Lower lobe of right lung (tissue), 2 donors: ENCODE results near the gene BCS1L. TPM values are rescaled to one million over a fixed set of nuclear protein-coding genes. Genes with fewer than 3 reads are reported as not detected.
A peak's percentile ranks its signal among the peaks of the same experiment; 100 is the strongest.

ENCODE experiments used
- ATAC-seq, 2 donors: fragments of 200-7000 bp; cut with Tn5 transposase; one replicate each; pipeline ENCODE4 v1.9.1; 2020 to 2022; ENCODE audit warnings: mild to moderate bottlenecking in 2 of 2, moderate library complexity in 2 of 2
- DNase-seq: peaks from one replicate; pipeline ENCODE4 v3.0.0-alpha.2; 2020
- H3K27ac ChIP-seq: fragments of 200-600 bp; one replicate; pipeline ENCODE4 v1.8.0; 2022
- H3K27me3 ChIP-seq: fragments of 200-600 bp; one replicate; pipeline ENCODE4 v1.8.0; 2022; ENCODE audit warnings: low read depth
- H3K36me3 ChIP-seq: fragments of 200-600 bp; one replicate; pipeline ENCODE4 v1.8.0; 2022; ENCODE audit warnings: mild to moderate bottlenecking
- H3K4me1 ChIP-seq: fragments of 200-600 bp; one replicate; pipeline ENCODE4 v1.8.0; 2022
- H3K4me3 ChIP-seq: fragments of 200-600 bp; one replicate; pipeline ENCODE4 v1.8.0; 2022; ENCODE audit warnings: mild to moderate bottlenecking
- H3K9me3 ChIP-seq: fragments of 200-600 bp; one replicate; pipeline ENCODE4 v1.8.0; 2022
- intact Hi-C: fragments of 100-400 bp; cut with DNase I; formaldehyde crosslinking; loops from one replicate; pipeline ENCODE4 v1.11.0; 2022
- total RNA-seq: library from RNA; stranded (reverse); fragmentation: NEBNext Ultra II Directional; extraction: Animal tissue kit (Norgen Biotek cat#: 25700); gene quantifications from one replicate; pipeline ENCODE4 v1.2.1, GENCODE V29; 2021
- TF ChIP-seq, protein P1 (sequence below): fragments of 200-600 bp; IDR thresholded peaks from one replicate; pipeline ENCODE4 v1.8.0; 2022; ENCODE audit warnings: antibody characterized with exemption, mild to moderate bottlenecking
- donor health status: DM: no; HTN: yes; CAD: no; lungs with severe emphysema.

The BCS1L gene
- total RNA-seq, 1 donor from 2014 or later, result 26.7 TPM

DNA sequence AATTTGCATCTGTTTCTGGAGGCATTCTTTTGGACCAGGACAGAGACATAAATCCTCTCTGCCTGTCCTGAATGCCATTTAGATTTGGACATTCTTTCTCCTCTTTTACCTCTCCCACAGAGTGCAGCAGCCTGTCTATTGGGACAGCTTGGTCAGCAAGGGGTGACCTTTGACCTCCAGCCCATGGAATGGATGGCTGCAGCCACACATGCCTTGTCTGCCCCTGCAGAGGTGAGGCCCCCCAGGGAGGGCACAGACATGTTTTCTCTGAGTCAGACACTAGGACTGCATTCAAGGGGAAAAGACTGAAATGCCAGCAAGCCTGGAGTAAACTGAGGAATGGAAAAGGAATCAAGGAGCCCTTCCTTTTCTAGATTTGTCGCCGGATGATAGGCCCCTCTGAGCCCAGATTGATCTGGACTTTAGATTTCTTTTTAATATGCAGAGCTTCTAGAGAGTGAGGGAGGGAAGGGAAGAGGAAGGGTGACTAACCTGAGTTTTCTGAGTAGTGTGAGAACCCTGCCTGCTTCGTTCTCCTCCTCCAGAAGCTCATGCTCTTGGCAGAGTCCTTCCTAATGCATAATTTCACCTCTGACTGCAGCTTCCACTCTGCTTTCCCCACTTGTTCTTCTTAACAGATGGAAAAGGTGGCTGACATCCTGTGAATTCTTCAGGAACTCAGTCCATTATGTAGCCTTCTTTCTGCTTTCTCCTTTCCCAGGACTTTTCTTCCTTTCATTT lies 35.1 kb downstream of the BCS1L start:
- H3K9me3 ChIP-seq, result no peaks in the 10 kb centered on the region
- no peak overlapping the region for H3K27ac ChIP-seq
- ATAC-seq (no peak), DNase-seq (no peak)
- peaks cover 84% of the 10 kb centered on the region for H3K36me3 ChIP-seq
- no peaks in the 10 kb centered on the region for H3K4me1 ChIP-seq
- no peaks in the 10 kb centered on the region for H3K27me3 ChIP-seq
- no peak overlapping the region for H3K4me3 ChIP-seq
- TF ChIP-seq, protein P1, sequence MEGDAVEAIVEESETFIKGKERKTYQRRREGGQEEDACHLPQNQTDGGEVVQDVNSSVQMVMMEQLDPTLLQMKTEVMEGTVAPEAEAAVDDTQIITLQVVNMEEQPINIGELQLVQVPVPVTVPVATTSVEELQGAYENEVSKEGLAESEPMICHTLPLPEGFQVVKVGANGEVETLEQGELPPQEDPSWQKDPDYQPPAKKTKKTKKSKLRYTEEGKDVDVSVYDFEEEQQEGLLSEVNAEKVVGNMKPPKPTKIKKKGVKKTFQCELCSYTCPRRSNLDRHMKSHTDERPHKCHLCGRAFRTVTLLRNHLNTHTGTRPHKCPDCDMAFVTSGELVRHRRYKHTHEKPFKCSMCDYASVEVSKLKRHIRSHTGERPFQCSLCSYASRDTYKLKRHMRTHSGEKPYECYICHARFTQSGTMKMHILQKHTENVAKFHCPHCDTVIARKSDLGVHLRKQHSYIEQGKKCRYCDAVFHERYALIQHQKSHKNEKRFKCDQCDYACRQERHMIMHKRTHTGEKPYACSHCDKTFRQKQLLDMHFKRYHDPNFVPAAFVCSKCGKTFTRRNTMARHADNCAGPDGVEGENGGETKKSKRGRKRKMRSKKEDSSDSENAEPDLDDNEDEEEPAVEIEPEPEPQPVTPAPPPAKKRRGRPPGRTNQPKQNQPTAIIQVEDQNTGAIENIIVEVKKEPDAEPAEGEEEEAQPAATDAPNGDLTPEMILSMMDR, result no peak
- intact Hi-C loops, result no loop called here

- no peaks in the 10 kb centered on the region for H3K4me1 ChIP-seq
- intact Hi-C loops, result no loop called here
- no peak for DNase-seq
- H3K9me3 ChIP-seq, result no peaks in the 10 kb centered on the region
- H3K36me3 ChIP-seq, result peaks cover 50% of the 10 kb centered on the region
- no peaks in the 10 kb centered on the region for H3K27me3 ChIP-seq
- no peak for ATAC-seq
- H3K4me3 ChIP-seq, result no peak overlapping the region
- H3K27ac ChIP-seq, result no peak overlapping the region
- TF ChIP-seq, protein P1, result no peak
Observed at GRCh38 chr2:218698885-218699284, 39.4 kb downstream of the BCS1L start.

DNA sequence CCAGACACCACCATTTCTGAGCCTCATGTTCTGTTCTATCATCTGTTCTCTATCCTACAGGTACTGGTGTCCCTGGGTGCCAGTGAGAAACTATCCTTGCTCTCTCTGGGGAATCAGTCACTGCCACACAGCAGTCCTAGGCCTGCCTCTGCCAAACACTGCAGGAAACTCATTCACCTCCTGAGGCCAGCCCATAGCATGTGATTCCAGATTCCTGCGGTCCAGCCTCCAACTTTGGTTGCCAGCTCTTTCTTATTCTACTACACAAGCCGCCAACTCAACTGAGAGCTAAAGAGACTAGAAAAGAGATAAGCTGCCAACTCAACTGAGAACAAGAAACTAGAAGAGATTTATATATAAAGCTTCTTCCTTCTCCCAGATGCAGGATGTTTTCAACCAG lies 42.3 kb downstream of the BCS1L start:
- Histone ChIP-seq H3K27me3 (no peaks in the 10 kb centered on the region), H3K27ac (no peak overlapping the region), H3K36me3 (peaks cover 33% of the 10 kb centered on the region), H3K4me1 (no peaks in the 10 kb centered on the region), H3K9me3 (no peaks in the 10 kb centered on the region), H3K4me3 (no peak overlapping the region)
- TF ChIP-seq, protein P1, result no peak
- intact Hi-C loops, result no loop called here
- no peak for ATAC-seq
- DNase-seq, result no peak

DNA sequence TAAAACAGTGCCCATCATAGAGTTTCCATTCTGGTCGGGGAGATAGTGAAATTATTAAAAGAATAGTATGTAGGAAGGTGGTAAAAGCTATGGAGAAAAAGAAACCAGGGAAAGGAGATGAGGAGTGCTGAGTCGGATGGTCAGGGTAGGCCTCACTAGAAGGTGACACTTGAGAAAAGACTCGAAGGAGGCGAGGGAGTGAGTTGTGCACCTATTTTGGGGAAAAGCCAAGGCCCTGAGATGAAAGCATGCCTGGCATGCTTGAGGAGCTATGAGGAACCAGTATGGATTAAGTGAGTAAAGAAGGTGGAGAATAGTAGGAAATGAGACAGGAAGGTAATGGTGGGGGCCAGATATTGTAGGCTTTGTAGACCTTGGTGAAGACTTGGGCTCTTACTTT lies 43.9 kb downstream of the BCS1L start:
- peak; percentile 46 to 55 for ATAC-seq
- H3K9me3 ChIP-seq, result no peaks in the 10 kb centered on the region
- peaks cover 20% of the 10 kb centered on the region for H3K36me3 ChIP-seq
- H3K27ac ChIP-seq, result no peak overlapping the region
- no peaks in the 10 kb centered on the region for H3K4me1 ChIP-seq
- no peak for DNase-seq
- intact Hi-C loops, result no loop called here
- no peak overlapping the region for H3K4me3 ChIP-seq
- TF ChIP-seq, protein P1, result no peak
- no peaks in the 10 kb centered on the region for H3K27me3 ChIP-seq

DNA sequence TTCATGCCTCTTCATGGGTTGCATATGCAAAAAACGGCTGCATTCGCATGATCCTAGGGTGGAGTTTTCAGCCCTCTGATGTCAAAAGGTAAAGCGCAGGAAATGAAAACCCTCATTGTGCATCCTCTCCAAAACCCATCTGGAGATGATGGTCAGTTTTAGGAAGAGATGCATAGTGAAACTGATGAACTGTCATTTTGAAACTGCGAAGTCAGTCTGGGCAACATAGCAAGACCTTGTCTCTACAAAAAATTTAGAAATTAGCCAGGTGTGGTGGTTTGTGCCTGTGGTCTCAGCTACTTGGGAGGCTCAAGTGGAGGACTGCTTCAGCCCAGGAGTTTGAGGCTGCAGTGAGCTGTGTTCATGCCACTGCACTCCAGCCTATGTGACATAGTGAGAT lies 48.6 kb downstream of the BCS1L start:
- TF ChIP-seq, protein P1, result no peak
- no peaks in the 10 kb centered on the region for H3K36me3 ChIP-seq

More for the DNA sequence above, 48.6 kb downstream of the BCS1L start:
- Histone ChIP-seq H3K9me3 (no peaks in the 10 kb centered on the region), H3K4me1 (peaks cover 10% of the 10 kb centered on the region), H3K27me3 (no peaks in the 10 kb centered on the region), H3K27ac (no peak overlapping the region), H3K4me3 (no peak overlapping the region)
- DNase-seq (no peak), ATAC-seq (no peak)
- intact Hi-C loops, result no loop called here
